Activated effector memory CD4-positive, alpha-beta T cell treated with Interleukin-2 at 50 U/mL for 16 hours (primary cell): Measurements from ENCODE around the gene ASB6.
"Not testable (repeated sequence)": the region's sequence is repeated elsewhere in the genome, so short reads cannot be mapped to it uniquely, and the experiment has no call there.

Source experiments
- DNase-seq: peaks from one replicate; pipeline ENCODE4 v3.0.0-alpha.2; 2020

ASB6 gene

DNA sequence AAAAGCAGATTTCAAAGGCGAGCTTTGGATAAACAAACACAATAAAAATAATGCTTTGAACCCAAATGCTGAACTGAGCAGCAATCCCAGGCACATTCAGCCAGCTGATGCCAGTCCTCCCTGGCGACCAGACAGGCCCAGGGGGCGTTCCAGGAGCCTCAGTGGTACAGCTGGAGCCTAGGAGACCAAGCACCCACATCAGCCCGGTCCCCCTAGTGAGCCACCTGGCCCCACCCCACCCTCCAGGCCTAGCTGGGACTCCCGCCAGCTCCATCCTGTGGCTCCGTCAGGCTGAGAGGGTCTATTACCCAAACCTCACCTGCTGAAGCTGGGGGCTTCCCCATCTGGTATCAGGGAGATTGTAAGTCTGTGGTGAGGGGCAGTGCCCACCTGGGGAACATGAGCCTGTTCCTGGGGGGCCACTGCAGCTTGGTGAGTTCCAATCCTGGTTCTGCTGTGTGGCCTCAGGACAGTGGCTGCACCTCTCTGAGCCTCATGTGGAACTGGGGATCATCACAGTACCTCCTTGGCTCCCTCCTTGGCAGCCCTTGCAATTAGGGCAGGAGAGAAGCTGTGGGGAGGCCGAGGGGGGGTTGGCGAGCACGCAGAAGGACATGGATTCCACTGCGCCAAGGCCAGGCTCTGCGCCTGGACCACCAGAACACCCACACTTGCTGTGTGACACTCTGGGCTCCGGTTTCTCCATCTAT, 37.7 kb downstream of the ASB6 start:
- DNase-seq, result no peak

- no peak for DNase-seq
Observed at GRCh38 chr9:129602598-129603415, 39.1 kb downstream of the ASB6 start.

GRCh38 chr9:129601082-129601674, 40.8 kb downstream of the ASB6 start:
- no peak for DNase-seq

DNA sequence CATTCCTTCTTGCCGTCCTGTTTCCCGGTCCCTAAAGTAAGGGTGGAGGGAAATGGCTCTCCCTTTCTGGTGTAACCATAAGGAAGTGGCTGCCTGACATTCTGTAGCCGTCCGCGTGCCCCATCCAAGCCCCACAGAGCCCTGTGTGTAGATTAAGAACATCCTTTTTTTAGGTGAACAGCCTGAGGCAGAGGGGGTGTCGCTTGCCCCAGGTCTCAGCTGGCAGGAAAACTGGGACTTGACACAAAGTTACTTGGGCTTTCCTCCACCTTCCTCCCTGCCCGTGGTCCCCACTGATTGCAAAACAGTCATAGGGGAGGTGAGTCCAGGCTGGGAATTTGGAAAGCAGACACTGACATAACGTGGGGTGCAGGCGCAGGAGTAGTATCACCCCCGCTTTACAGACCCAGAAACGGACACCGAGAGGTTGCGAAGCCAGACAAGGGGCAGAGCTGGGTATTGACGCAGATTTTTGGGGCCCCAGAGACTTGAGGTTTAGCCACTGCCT, 43.8 kb downstream of the ASB6 start:
- no peak for DNase-seq

- peak; percentile 27 for DNase-seq
Observed at GRCh38 chr9:129597355-129598088, 44.4 kb downstream of the ASB6 start.

DNA sequence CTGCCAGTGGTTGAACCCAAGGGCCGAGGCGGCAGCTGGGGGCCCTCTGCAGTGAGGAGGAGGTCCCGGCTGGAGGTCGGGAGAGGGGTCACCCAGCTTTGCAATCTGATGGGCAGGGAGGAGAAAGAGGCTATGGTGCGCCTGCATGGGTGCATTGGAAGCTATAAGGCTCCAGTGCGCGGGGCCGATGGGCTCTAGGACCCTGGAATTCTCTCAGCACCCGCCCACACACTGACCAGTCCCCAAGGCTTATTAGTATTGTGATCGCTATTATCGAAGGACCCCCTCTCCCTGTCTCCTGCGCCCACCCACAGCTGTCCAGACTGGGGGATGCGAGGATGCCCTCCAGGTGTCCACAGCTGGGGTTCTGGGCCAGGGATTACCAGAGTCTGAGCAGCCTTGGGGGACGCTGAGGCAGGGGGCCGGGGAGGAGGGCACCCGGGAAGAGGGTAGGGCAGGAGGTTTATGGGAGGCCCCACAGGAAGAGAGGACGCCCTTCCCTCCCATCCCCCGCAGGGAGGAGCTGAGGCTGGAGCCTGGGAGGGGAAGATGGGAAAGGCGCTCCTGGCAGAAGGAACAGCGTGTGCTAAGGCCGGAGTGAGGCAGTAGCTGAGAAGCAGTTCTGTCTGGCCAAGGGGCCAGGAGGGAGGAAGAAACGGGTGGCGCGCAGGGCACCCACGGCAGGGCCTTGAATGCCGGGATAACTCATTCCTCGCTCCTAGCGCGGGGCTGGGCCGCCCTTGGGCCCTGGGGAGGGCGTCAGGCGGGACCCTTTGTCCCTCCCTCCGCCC, 45.2 kb downstream of the ASB6 start:
- DNase-seq, result no peak

- DNase-seq, result no peak
Observed at GRCh38 chr9:129595903-129596540, 45.9 kb downstream of the ASB6 start.

DNA sequence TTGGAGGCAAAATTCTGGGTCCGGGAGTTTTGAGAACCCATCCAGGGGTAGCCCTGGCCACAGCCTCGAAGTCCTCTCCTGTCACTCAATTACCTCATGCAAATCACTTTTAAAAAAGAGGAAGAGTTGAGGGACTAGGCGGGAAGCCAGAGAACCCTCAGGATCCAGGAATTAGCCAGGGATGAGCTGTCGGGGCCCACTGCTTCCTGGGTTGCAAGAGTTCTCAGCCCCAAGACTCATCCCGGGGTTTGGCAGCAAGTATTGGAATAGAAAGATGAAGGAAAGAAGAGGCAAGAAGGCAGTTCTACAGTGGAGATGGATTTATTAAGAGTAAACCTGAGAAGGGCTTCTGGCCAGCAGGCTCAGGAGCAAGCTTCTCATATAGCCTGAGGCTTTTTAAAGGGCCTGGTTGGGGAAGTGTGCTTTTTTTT, 46.6 kb downstream of the ASB6 start:
- DNase-seq, result no peak

DNA sequence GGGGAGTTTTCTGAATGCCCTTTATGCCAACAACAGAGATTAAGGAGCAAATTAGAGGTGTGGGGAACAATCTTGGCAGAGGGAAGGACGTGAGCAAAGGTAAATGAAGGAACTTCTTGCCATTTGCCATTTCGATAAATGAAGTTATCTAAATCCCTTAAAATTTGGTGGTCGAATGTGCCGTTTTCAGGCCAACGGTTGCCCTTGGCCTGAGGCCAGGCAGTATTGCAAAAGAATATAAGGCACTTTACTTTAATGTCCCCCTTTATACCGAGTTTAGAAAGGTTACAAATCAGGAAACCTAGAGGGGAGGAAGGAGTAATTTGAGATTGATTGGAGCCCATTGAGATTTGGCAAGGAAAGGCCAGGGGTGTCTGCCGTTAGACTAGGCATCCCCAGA, 47.3 kb downstream of the ASB6 start:
- DNase-seq, result no peak

- DNase-seq, result not testable (repeated sequence)
Observed at GRCh38 chr9:129592790-129593189, 49.2 kb downstream of the ASB6 start.

GRCh38 chr9:129591916-129592315, 50.0 kb downstream of the ASB6 start:
- no peak for DNase-seq

DNA sequence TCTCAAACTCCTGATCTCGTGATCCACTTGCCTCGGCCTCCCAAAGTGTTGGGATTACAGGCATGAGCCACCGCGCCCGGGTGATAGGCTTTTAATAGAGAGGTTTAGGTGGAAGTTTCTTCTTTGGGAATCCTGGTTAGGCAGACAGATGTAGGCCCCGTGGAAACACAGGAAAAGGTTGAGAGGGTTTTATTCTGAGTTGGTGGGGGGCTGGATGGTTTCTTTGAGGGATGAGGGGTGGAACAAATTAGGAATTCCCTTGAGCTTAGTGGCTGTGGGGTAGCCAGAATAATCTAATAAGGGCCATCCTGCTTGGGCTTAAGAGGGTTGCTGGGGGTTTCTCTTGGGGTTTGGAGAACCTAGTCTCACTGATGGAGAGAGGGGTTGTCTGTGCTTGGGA, 51.5 kb downstream of the ASB6 start:
- DNase-seq, result no peak

DNA sequence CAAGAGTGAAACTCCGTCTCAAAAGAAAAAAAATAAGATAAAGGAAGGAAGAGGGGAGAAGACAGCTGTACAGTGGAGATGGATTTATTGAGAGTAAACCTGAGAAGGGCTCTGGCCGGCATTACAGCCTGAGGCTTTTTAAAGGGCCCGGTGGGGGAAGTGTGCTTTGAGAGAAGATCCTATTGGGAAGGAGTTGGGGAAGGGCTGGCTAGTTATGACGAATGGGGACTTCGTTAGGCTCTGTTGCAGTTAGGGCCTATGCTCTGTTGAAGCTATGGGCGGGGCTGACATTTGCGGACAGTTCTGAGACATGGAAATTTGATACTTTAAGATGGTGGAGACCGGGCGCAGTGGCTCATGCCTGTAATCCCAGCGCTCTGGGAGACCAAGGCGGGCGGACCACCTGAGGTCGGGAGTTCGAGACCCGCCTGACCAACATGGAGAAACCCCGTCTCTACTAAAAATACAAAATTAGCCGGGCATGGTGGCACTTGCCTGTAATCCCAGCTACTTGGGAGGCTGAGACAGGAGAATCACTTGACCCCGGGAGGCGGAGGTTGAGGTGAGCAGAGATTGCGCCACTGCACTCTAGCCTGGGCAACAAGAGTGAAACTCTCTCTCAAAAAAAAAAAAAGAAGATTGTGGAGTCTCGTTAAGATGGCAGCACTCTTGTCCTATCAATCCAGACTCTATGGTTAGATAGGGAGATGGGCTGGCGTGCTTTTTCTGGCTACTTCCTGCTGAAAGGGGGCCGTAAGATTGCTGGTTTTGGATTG, 54.3 kb downstream of the ASB6 start:
- no peak for DNase-seq

DNA sequence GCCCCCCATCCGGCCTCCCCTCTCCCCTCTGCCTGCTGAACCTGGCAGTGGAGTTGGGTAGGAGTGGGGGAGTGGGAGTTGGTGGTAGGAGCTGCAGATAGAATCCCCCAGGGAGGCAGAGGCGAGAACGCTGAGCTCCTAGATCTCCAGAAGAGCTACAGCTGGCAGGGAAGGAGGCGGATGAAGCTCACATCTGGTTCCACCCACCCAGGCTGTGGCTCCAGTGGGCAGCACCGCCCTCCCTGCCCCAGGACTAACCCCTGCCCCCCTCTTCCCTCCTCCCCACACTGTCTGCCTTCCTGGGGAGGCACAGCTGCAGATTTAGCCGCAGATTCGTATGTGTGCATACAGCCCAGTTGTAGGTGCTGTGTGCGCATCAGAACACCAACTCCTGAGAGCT, 55.3 kb downstream of the ASB6 start:
- no peak for DNase-seq

DNA sequence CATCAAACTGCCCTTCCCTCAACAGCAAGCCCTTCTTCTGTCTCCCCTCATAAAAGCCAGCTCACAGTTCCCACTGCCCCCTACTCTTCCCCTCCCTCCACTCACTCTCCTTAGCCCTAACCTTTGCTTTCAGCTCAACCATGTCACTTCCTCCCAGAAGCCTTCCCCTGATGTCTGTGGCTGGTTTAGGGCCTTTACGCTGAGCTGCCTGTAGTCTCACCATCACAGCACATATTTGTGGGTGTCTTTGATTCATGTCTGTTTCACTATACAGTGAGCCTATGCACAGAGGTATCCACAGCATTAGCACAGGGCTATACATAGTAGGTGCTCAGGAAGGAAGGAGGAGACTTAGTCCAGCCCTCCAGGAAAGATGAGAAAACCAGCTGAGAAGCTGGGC, 55.7 kb downstream of the ASB6 start:
- DNase-seq, result no peak

DNA sequence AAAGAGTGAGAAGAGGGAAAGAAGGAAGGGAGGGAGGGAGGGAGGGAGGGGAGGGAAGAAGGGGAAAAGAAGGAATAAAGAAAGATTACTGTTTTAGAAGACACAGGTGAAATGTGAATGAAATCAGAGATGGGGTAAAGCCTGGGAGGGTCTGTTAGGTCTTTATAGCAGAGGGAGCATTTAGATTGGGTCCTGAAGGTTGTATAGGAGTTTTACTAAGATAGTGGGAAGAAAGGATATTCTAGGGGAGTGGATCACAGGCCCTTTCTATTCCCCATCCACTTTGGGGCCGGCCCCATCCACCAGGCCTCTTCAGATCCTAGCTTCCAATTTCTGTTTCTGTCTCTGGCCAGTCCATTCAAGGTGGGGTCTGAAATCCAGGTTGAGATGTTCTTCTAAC, 56.6 kb downstream of the ASB6 start:
- DNase-seq, result no peak
